Endothelial cell of coronary artery (primary cell): Measurements from ENCODE around the gene NUFIP1. TPM values are rescaled to one million over a fixed set of nuclear protein-coding genes. Genes with fewer than 3 reads are reported as not detected.

Experiments
- total RNA-seq: library from RNA; depleted of rRNA; stranded (reverse); fragments of >200 nt; gene quantifications from 2 replicates; pipeline ENCODE4 v1.2.3, GENCODE V29; 2014

Gene NUFIP1
- 2.0 and 2.3 TPM in 2 replicates for total RNA-seq

DNA sequence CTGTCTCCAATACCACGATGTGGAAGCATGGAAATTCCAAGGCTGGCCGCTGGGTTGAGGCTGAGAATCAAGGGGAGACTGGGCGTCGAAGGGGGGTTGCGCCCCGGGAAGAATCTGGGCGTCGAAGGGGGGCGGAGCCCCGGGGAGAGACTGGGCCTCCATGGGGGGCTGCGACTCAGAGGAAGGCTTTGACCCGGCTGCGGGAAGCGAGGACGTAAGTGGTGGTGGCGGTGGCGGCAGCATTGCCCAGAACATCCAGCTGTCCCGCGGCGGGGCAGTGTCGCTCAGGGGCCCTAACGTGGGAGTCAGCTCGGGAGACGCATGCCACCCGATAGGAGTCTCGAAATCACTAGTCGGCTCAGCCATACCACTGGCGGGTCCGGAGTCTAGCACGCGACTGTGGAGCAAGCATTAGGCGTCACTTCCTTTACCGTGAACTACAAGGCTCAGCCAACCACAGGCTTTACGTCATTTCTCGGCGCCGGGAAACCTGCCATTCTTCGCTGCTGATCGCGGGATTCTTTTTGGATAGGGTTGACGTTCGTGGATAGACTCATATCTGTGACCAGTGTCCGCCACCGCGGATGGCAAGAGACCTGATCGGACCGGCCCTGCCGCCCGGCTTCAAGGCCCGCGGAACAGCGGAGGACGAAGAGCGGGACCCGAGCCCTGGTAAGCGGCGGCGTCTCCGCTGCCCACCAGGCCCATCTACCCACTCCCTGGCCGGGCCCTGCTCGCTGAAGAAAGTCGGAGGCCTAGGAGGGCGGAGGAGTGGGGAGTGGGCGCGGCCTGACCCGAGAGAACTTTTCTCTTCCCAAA, at the start of gene NUFIP1, which contains the start of gene GPALPP1:
Gene NUFIP1, minus strand, starts transcription at position 401 of the 819 bp plus-strand sequence. Its CDS starts 35 bp downstream, at position 366.
Gene GPALPP1, plus strand, starts transcription at position 468 of the 819 bp plus-strand sequence. Its CDS starts 117 bp downstream, at position 585.

Other genes starting within 250 kb of the NUFIP1 start
- 26.4 and 30.3 TPM in 2 replicates for gene GPALPP1, start 67 bp upstream of the NUFIP1 start, total RNA-seq
- gene GTF2F2, start 131.0 kb upstream of the NUFIP1 start, total RNA-seq = 23.6 and 24.0 TPM in 2 replicates
- not detected in 2 replicates for gene KCTD4, start 211.6 kb upstream of the NUFIP1 start, total RNA-seq